Endothelial cell of umbilical vein (primary cell): ENCODE data around the gene LGALS7B.

Source experiments
- CTCF ChIP-seq, 2 donors: IDR thresholded peaks; 1 replicate in 1 of 2; 2 replicates in 1 of 2; pipeline ENCODE4 v1.5.1; 2011; ENCODE audit warnings: low read length in 2 of 2, mild to moderate bottlenecking in 2 of 2, moderate library complexity in 2 of 2, control low read depth in 1 of 2, inconsistent platforms in 1 of 2, low read depth in 1 of 2; ENCODE audit not compliant: insufficient read depth in 1 of 2; ENCODE audit errors: extremely low read depth in 1 of 2
- EZH2 ChIP-seq: IDR thresholded peaks from 2 replicates; pipeline ENCODE4 v1.6.1; 2012; ENCODE audit warnings: borderline replicate concordance, low read depth, mild to moderate bottlenecking, moderate library complexity, low read length, inconsistent platforms; ENCODE audit not compliant: severe bottlenecking

GRCh38 chr19:38743394-38744297 is 45.4 kb upstream of the LGALS7B start:
- TF ChIP-seq EZH2 = no peak
- TF ChIP-seq CTCF (IDR thresholded peaks at IDR 0.05; ENCODE audit: extremely low read depth in 1 of 2, insufficient read depth in 1 of 2, low read depth in 1 of 2, low read length in 2 of 2) = no peak
